GM18951 (cell line): ENCODE data around the gene TCF19.

Source experiments
- POLR2A ChIP-seq: IDR thresholded peaks from 4 replicates; pipeline ENCODE4 v1.6.1; 2011; ENCODE audit warnings: mild to moderate bottlenecking; ENCODE audit not compliant: insufficient read length, insufficient read depth; ENCODE audit errors: extremely low read depth
- in situ Hi-C: fragments of 300-500 bp; cut with MboI; formaldehyde crosslinking; loops from one replicate; pipeline ENCODE4 v1.12.0; 2022; ENCODE audit warnings: low sequenced_read_pairs, mixed read lengths, inconsistent platforms; ENCODE audit not compliant: unreplicated experiment

Gene TCF19

DNA sequence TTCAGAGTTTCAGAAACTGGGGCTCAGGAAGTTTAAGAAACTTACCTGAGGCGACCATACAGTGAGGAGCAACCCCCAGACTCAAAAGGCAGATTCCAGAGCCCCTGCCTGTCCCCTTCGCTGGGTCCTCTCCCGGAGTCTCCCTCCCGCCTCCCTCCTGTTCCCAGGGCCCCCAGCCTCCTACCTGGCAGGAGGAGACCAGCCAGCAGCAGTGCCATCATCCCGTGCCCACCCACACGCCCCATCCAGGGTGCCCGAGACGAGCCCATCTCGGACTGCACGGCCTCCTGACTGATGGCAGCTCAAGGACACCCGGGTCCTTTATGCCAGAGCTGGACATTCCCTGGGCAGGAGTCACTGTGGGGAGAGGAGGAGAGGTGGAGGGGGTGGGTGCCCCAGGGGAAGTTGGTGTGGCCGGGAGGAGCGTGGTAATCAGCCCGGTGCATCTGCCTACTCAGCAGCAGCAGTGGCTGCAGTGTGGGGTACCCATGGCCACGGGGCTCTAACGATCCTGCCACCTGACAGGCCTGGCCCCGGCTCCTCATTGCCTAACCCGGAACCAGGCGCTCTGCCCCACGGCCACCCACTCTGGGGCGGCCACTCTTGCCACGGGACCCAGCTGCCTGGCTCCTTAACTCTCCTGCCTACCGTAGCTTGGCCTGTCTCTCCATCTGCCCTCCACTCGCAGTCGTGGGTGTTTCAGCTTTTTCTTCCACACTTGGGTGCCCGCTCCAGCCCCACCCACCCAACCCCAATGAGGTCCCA lies 38.1 kb upstream of the TCF19 start, which contains the start of gene CDSN:
CDSN (minus strand) TSS at position 296 of the 765 bp plus-strand sequence; CDS start at position 269, 27 bp downstream.
- no peak for TF ChIP-seq POLR2A
- in situ Hi-C loops: no loop called here

DNA sequence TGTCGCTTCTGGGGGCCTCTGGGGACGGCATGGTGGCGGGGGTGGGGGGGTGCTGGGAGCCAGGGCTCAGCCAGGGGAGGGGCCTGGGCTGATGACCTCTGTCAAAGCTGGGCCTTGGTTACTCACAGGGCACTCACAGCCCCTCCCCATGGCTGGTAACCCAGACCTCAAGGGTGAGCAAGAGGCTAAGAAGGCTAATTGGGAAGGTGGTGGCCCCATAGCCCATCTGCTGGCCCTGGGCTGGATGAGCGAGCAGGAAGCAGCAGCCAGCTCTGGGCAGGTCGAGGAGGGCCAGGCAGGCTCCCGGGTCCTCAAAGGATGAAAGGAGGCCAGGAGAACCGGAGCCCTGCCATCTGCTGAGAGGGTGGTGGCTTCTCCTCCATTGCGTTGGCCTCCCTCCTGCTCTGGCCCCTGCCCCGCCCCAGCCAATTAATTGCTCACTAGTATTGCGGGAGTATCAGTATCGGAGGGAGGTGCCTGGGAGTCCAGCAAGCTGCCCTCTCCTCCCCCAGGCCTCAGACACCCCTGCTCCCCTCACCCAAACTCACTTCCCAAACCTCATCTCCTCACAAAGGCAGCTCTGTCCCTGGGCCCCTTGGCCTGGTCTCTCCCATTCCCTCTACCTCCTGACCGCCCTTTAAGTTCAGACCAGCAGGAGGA lies 37.1 kb upstream of the TCF19 start:
- TF ChIP-seq POLR2A: no peak
- in situ Hi-C loops: no loop called here

DNA sequence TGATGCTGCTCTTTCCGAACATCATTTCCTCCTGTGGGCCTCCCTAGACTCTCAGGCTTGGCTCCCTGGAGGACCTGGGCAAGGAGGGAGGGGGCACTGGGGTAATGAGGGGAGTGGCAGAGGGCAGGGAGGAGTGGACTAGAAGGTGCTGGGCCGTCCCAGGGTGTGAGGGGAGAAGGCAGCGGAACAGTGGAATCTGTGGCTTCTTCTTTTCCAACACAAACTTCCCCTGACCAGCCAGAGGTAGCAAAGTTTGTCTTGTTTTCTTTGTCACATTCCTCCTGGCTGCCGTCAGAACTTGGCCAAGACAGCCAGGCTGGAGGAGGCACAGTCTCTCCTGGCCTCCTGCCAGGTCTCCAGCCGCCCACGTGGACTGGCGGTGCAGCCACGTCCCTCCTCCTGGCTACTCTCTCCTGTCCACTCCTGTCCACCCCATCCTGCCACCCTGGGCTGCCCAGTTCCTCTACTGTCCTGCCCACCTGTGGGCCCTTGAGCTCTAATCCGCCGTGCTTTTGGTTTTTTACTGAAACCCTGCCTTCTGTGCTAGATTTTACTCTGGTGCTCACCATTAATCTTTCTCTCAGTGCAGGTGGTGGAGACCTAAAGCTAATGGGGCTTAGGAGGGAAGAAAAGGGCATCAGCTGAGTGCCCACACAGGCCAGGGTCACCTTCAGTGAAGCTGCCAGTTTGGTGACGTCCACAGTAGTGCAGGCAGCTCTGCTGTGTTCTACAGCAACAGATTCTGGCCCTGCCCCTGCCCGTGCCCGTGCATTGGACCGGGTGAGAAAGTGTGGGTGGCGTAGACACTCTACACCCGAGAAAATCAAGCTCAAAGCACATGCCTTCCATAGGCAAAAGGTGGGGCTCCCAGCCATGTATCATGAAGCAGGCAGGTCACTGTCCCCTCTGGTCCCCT lies 35.3 kb upstream of the TCF19 start:
- TF ChIP-seq POLR2A: no peak
- in situ Hi-C loops: no loop called here

DNA sequence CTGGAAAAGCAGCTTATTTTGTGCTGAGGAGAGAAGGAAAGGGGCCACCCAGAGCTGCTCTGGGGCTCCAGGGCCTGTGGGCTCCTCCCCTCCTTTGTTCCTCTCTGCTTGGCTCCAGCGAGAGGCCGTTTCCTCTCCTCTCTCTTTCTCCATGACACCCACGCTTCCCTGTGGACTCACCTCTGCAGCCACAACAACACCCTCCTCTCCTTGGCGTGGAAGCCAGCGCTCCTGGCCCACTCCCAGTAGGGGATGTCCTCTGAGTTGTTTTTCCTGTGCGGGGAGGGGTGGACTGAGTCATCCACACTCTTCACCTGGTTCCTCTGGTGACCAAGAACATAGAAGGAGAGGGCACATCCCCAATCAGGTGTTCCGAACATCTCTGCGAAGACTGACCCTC lies 33.2 kb upstream of the TCF19 start:
- no peak for TF ChIP-seq POLR2A
- in situ Hi-C loops: no loop called here

DNA sequence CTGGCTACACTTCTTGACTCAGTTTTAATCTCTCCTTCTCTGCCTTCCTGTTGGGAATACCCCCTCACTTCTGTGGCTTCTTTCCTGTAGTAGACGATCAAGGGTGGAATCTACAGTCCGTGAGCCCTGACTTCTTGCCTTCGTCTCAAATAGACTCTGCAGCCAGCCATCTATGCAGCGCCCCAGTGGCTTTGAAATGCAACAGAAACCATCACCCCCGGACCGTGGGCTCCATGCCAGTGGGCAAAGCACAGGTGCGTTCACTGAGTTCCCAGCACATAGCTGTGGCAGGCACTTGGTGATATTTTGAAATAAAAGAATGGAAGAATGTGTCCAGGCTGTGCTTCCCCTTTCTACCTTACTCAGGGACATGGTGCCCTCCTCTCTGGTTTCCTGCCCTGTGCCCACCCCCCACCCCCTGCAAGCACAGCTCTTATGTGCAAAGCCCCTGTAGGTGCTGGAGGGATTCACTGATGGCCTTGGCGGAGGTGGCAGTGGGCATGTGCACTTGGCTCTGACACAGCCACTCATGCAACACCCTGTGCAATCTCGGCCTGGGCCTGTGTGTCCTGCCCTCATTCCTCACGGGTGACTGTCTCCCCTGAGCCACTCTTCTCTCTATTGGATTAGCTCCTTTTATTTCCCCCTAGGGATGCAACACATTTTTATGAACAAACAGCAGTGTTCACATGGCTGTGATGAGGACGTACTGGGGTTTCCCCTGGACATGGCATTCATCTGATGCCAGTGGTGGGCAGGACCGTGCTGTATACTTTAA lies 32.6 kb upstream of the TCF19 start:
- TF ChIP-seq POLR2A: no peak
- in situ Hi-C loops: no loop called here

DNA sequence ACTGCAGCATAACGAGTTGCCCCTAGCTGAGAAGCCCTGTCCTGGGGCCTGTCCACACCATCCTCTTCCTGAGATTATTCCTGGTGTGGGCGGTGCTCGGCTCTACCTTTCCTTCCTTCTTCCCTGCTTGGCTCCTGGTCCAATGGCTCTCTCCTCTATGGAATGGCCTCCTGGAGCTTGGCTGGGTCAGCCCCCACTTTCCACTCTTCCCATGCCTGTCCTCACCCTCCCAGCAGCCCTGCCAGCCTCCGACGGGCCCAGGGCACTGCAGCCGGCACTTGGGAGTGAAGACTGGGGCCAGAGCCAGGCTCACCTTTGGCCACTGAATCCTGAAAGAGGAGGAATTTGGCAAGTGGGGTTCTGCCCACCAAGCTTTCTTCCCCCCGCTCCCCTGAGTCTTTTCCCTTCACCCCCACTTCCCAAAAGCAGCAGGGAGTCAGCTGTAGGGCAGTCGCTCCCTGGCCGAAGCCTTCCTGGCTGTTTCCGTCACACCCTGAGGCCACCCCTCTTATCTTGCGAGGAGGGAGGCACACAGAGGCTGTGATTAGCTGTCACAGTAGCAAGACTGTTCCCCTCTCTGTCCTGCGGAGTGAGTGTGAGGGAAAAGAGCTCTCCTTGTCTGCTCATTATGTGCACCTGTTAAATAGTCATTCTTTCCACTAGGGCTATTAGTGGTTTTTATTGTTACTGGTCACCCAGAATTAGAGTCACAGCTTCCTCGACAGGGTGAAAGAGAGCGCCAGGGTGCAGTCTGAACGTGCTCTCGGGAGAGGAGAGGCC lies 31.8 kb upstream of the TCF19 start:
- in situ Hi-C loops: no loop called here
- no peak for TF ChIP-seq POLR2A

DNA sequence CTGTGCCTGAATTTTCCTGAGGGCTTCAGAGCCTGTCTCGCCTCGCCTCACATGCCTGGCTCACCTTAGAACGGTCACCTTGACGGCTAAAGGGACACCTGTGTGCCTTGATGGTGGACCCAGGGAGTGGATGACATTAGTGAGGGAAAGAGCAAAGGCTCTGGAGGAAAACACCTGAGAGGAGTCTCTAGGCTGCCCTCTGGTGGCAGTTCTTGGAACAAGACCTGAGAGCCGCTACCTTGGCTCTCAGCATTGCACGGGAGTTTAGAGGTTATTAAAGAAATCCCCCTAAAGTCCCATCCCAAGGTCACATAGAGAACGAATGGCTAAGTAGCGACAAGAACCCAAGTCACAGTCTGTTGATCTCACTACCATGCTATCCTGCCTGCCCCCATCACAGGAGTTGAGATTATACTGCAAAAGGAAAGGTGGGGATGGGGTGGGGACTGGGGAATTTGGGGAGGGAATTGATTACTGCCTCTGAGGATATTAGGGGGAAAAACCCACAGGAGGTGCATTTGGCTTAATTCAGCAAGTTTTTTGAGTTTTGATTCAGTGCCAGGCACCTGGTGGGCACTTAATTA lies 30.2 kb upstream of the TCF19 start:
- in situ Hi-C loops: no loop called here
- TF ChIP-seq POLR2A: no peak

DNA sequence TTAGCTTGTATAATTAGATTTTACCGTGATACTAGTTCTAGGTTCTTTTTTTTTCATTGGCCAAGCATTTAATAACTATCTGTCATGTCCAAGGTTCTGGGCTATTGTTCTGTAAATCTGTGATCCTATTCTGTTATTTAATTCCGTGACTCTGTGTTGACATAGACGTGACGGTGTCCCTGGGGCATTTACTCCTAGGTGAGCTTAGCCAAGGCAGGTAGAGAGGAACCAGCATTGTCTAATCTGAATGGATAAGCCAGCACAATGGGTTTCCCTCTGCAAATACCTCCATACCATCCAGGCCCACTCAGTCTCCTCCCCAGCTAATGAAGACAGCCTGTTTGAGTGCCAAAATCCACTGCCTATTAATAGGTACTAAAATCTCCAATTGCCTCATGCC lies 29.3 kb upstream of the TCF19 start:
- no peak for TF ChIP-seq POLR2A
- in situ Hi-C loops: no loop called here

DNA sequence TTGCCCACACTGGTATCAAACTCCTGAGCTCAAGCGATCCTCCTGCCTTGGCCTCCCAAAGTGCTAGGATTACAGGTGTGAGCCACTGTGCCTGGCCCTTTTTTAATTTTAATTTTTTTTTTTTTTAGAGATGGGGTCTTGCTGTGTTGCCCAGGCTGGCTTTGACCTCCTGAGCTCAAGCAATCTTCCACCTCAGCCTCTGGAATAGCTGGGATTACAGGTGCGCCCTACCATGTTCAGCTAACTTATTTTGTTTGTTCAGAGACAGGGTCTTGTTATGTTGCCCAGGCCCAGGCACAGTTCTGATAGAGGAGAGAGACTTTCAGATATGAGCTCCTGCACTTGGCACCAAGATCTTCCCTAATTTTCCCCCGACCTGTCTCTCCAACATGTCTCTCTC lies 27.6 kb upstream of the TCF19 start:
- in situ Hi-C loops: loop anchor here (10.0 kb wide), 1 partner anchor 234 kb away; no protein-coding TSS in a partner anchor
- no peak for TF ChIP-seq POLR2A

DNA sequence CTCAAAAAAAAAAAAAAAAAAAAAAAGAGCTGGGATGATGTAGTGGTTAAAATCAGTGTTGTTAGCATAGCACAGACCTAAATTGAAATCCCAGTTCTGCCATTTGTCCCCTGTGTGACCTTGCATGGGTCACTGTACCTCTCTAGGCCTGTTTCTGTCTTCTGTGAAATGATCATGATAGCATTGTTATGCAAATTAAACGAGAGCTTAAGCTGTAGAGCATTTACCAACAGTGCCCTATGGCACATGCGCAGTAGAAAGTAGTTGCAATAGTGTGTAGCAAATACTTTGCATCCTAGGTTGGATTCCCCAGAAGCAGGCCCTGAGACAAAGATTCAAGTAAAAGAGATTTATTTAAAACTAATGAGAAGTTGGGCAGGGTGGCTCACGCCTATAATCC lies 26.8 kb upstream of the TCF19 start:
- in situ Hi-C loops: loop anchor here (10.0 kb wide), 1 partner anchor 233 kb away; no protein-coding TSS in a partner anchor
- no peak for TF ChIP-seq POLR2A

DNA sequence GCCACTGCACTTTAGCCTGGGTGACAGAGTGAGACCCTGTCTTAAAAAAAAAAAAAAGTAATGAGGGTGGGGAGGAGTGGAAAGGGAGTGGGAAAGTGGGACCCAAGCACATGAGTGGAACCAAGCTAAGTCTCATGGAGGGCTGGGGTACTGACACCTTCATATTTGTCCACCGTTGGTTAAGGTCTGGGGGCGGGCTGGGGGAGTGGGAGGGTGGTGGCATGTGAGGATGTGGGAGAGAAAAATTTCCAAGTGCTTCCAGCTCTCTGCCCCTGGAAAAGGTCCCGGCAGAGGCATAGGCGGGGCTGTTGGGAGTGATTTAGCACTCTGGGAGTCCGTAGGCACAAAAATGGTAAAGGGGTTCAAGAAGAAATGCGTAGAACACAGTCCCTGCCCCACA lies 25.6 kb upstream of the TCF19 start:
- in situ Hi-C loops: loop anchor here (10.0 kb wide), 1 partner anchor 232 kb away; no protein-coding TSS in a partner anchor
- no peak for TF ChIP-seq POLR2A
